GOT3 (cell line): Measurements from ENCODE around the gene ERCC1.

Experiments
- DNase-seq: peaks from one replicate; lab custom pipeline; 2025; ENCODE audit warnings: mixed read lengths; lab: John Stamatoyannopoulos, UW

Gene ERCC1

GRCh38 chr19:45364696-45365095 lies 59.0 kb downstream of the ERCC1 start:
- DNase-seq = no peak

GRCh38 chr19:45363861-45364459 lies 59.8 kb downstream of the ERCC1 start:
- DNase-seq = no peak

GRCh38 chr19:45362291-45362690 lies 61.4 kb downstream of the ERCC1 start:
- DNase-seq = no peak

GRCh38 chr19:45361608-45362007 lies 62.1 kb downstream of the ERCC1 start:
- no peak for DNase-seq

GRCh38 chr19:45358213-45358792 lies 65.4 kb downstream of the ERCC1 start:
- no peak for DNase-seq

GRCh38 chr19:45357445-45357783 lies 66.3 kb downstream of the ERCC1 start:
- no peak for DNase-seq
